A549 (cell line): ENCODE results near the gene ATP8A1. TPM values are rescaled to one million over a fixed set of nuclear protein-coding genes. Genes with fewer than 3 reads are reported as not detected.

Experiments used
- ATAC-seq, 2 experiments: fragments of 200-7000 bp in 1 of 2; fragments of >200 bp in 1 of 2; cut with Nextera tagmentation in 1 of 2; cut with Tn5 transposase in 1 of 2; 3 replicates each; pipeline versions ENCODE4 v1.8.0 to v1.9.1; 2018 to 2020; ENCODE audit warnings: mild to moderate bottlenecking in 1 of 2, moderate library complexity in 1 of 2
- CTCF ChIA-PET: fragments of 300-600 bp; sonication (Branson Sonifier 250); formaldehyde crosslinking; extraction: SDS; loops from one replicate; lab custom pipeline; 2021; ENCODE audit warnings: antibody characterized with exemption, inconsistent platforms; lab: Yijun Ruan, JAX
- POLR2A ChIA-PET: fragments of 350-600 bp; formaldehyde crosslinking; extraction: SDS; loops from one replicate; lab custom pipeline; 2021; ENCODE audit warnings: antibody characterized with exemption, inconsistent platforms; lab: Yijun Ruan, JAX
- DNase-seq, 2 experiments: peaks; one replicate each; pipeline versions ENCODE4 v3.0.0 to v3.0.0-alpha.2; 2011 to 2016; ENCODE audit warnings: low read depth in 1 of 2, low spot score in 1 of 2
- FAIRE-seq: peaks from 2 replicates; lab custom pipeline; 2011; peaks lifted over from hg19 to GRCh38; lab: Jason Lieb, UNC
- H3K27ac ChIP-seq, 2 experiments: fragments of >200 bp; sonication (Bioruptor Twin); formaldehyde crosslinking; 3 replicates each; pipeline ENCODE4 v1.5.1; 2016 to 2017
- H3K4me1 ChIP-seq: fragments of >200 bp; sonication (Bioruptor Twin); formaldehyde crosslinking; 3 replicates; pipeline ENCODE4 v1.6.1; 2016
- H3K4me2 ChIP-seq: fragments of >200 bp; sonication (Bioruptor Twin); formaldehyde crosslinking; 3 replicates; pipeline ENCODE4 v1.6.1; 2016
- H3K4me3 ChIP-seq: fragments of >200 bp; sonication (Bioruptor Twin); formaldehyde crosslinking; 3 replicates; pipeline ENCODE4 v1.5.1; 2016
- H3K9me3 ChIP-seq: fragments of >200 bp; sonication (Bioruptor Twin); formaldehyde crosslinking; 3 replicates; pipeline ENCODE4 v1.6.1; 2016
- BCL3 ChIP-seq: fragments of >200 bp; sonication (Bioruptor Twin); formaldehyde crosslinking; IDR thresholded peaks from 3 replicates; pipeline ENCODE4 v1.6.1; 2016
- CBX2 ChIP-seq: fragments of 200-600 bp; sonication (generic); IDR thresholded peaks from 2 replicates; pipeline ENCODE4 v1.6.1; 2016; ENCODE audit warnings: low read depth, mild to moderate bottlenecking, borderline replicate concordance
- CBX8 ChIP-seq: fragments of 200-600 bp; sonication (generic); IDR thresholded peaks from 2 replicates; pipeline ENCODE4 v1.6.1; 2016
- E2F6 ChIP-seq: IDR thresholded peaks from 2 replicates; pipeline ENCODE4 v1.6.1; 2012; ENCODE audit warnings: low read depth, borderline replicate concordance
- ELK1 ChIP-seq: fragments of 150-350 bp; IDR thresholded peaks from 2 replicates; pipeline ENCODE4 v1.6.1; 2014; ENCODE audit warnings: low read depth, mild to moderate bottlenecking, low read length
- EP300 ChIP-seq, 2 experiments: fragments of >200 bp; sonication (Bioruptor Twin); formaldehyde crosslinking; IDR thresholded peaks; 2 replicates in 1 of 2; 3 replicates in 1 of 2; pipeline ENCODE4 v1.6.1; 2016 to 2017
- ESRRA ChIP-seq: fragments of 150-350 bp; IDR thresholded peaks from 2 replicates; pipeline ENCODE4 v1.6.1; 2014; ENCODE audit warnings: mild to moderate bottlenecking, low read length, borderline replicate concordance
- GATA3 ChIP-seq: IDR thresholded peaks from 2 replicates; pipeline ENCODE4 v1.6.1; 2012; ENCODE audit warnings: borderline replicate concordance
- HES2 ChIP-seq: fragments of >200 bp; sonication (Bioruptor Twin); formaldehyde crosslinking; IDR thresholded peaks from 2 replicates; pipeline ENCODE4 v1.6.1; 2016
- HEYL ChIP-seq: fragments of 250-450 bp; sonication (Bioruptor Pico); IDR thresholded peaks from 2 replicates; pipeline ENCODE4 v1.8.0; 2021; ENCODE audit warnings: mild to moderate bottlenecking, moderate library complexity
- HOXA7 ChIP-seq: fragments of 250-450 bp; sonication (Bioruptor Pico); IDR thresholded peaks from 2 replicates; pipeline ENCODE4 v1.5.0; 2020; ENCODE audit warnings: mild to moderate bottlenecking, moderate library complexity
- KDM1A ChIP-seq: fragments of 200-600 bp; sonication (generic); IDR thresholded peaks from 2 replicates; pipeline ENCODE4 v1.6.1; 2016; ENCODE audit warnings: low read depth, mild to moderate bottlenecking
- KDM5A ChIP-seq: fragments of 200-600 bp; sonication (generic); IDR thresholded peaks from 2 replicates; pipeline ENCODE4 v1.6.1; 2016; ENCODE audit warnings: antibody characterized with exemption, mild to moderate bottlenecking
- MAFK ChIP-seq: fragments of 450-650 bp; IDR thresholded peaks from 2 replicates; pipeline ENCODE4 v1.6.1; 2014; ENCODE audit not compliant: partially characterized antibody
- MAX ChIP-seq: IDR thresholded peaks from 2 replicates; pipeline ENCODE4 v1.6.1; 2012
- MYC ChIP-seq: IDR thresholded peaks from 2 replicates; pipeline ENCODE4 v1.6.1; 2012; ENCODE audit warnings: mild to moderate bottlenecking, inconsistent platforms, low read length, improper control_type of control experiment, borderline replicate concordance
- NFE2L2 ChIP-seq: fragments of 150-350 bp; conservative IDR thresholded peaks from 2 replicates; pipeline ENCODE4 v1.6.1; 2014; ENCODE audit warnings: low read length
- NR3C1 ChIP-seq: fragments of >200 bp; sonication (Bioruptor Twin); formaldehyde crosslinking; IDR thresholded peaks from 3 replicates; pipeline ENCODE4 v1.6.1; 2017
- PHF8 ChIP-seq: fragments of 200-600 bp; sonication (generic); IDR thresholded peaks from 2 replicates; pipeline ENCODE4 v1.6.1; 2016; ENCODE audit warnings: low read depth, mild to moderate bottlenecking, antibody characterized with exemption, moderate library complexity, borderline replicate concordance
- POLR2A ChIP-seq: IDR thresholded peaks from 2 replicates; pipeline ENCODE4 v1.6.1; 2012; ENCODE audit warnings: mild to moderate bottlenecking, low read length
- RARB ChIP-seq: fragments of 250-450 bp; sonication (Bioruptor Pico); IDR thresholded peaks from 2 replicates; pipeline ENCODE4 v1.8.0; 2021; ENCODE audit warnings: mild to moderate bottlenecking, moderate library complexity
- RCOR1 ChIP-seq: fragments of 150-350 bp; IDR thresholded peaks from 2 replicates; pipeline ENCODE4 v1.6.1; 2014; ENCODE audit warnings: antibody characterized with exemption, low read length, low read depth
- SMC3 ChIP-seq: fragments of >200 bp; sonication (Bioruptor Twin); formaldehyde crosslinking; IDR thresholded peaks from 3 replicates; pipeline ENCODE4 v1.6.1; 2018; ENCODE audit warnings: inconsistent platforms
- SREBF2 ChIP-seq: fragments of 450-650 bp; IDR thresholded peaks from 2 replicates; pipeline ENCODE4 v1.6.1; 2014; ENCODE audit warnings: mild to moderate bottlenecking, moderate library complexity
- TFCP2L1 ChIP-seq: fragments of 250-450 bp; sonication (Bioruptor Pico); IDR thresholded peaks from 2 replicates; pipeline ENCODE4 v1.5.0; 2021; ENCODE audit warnings: mild to moderate bottlenecking
- ZC3H11A ChIP-seq: fragments of 450-650 bp; IDR thresholded peaks from 2 replicates; pipeline ENCODE4 v1.6.1; 2014; ENCODE audit warnings: antibody characterized with exemption, mild to moderate bottlenecking
- ZFP36 ChIP-seq: fragments of 450-650 bp; IDR thresholded peaks from 2 replicates; pipeline ENCODE4 v1.6.1; 2014; ENCODE audit warnings: borderline replicate concordance; ENCODE audit not compliant: partially characterized antibody
- ZNF302 ChIP-seq: fragments of 250-450 bp; sonication (Bioruptor Pico); IDR thresholded peaks from 2 replicates; pipeline ENCODE4 v1.9.0; 2021; ENCODE audit warnings: inconsistent platforms, mild to moderate bottlenecking, moderate library complexity
- ZSCAN20 ChIP-seq: fragments of 250-450 bp; sonication (Bioruptor Pico); IDR thresholded peaks from 2 replicates; pipeline ENCODE4 v1.8.0; 2022; ENCODE audit warnings: mild to moderate bottlenecking, moderate library complexity
- WGBS: methylation state at CpG from one replicate; pipeline ENCODE4 v1.1.6; 2017; ENCODE audit errors: missing lambda C conversion rate; 5-methylcytosine and 5-hydroxymethylcytosine counted together
- polyA plus RNA-seq, 4 experiments: library from polyadenylated mRNA; depleted of rRNA in 3 of 4; stranded (reverse); fragments of >200 nt; fragmentation: RNase III in 1 of 4; extraction: RNeasy Plus Mini Kit Qiagen cat#74134 plus additional on column Dnase treatment in 1 of 4; gene quantifications; 2 replicates in 3 of 4; 3 replicates in 1 of 4; pipeline ENCODE4 v1.2.3, GENCODE V29; 2011 to 2017

The ATP8A1 gene
- polyA plus RNA-seq, 2 of the 4 experiments (the other 2 are of a cell fraction): 0.06 to 0.25 TPM

- no peak for TF ChIP-seq HEYL (CRISPR knock-in tag)
- TF ChIP-seq ZFP36: no peak
- no peak for TF ChIP-seq ELK1
- TF ChIP-seq ZC3H11A: no peak
- TF ChIP-seq MYC: no peak
- no peak for TF ChIP-seq NR3C1
- no peak for TF ChIP-seq CBX8
- TF ChIP-seq SMC3: no peak
- TF ChIP-seq TFCP2L1 (CRISPR knock-in tag): no peak
- TF ChIP-seq NFE2L2: no peak
- TF ChIP-seq SREBF2: no peak
- TF ChIP-seq E2F6: no peak
- no peak for TF ChIP-seq CBX2
- TF ChIP-seq HES2: no peak
- TF ChIP-seq GATA3: no peak
- TF ChIP-seq EP300 (IDR thresholded peaks at IDR 0.05): no peak
- TF ChIP-seq POLR2A: no peak
- TF ChIP-seq HOXA7 (CRISPR knock-in tag): no peak
- no peak for TF ChIP-seq MAFK
- FAIRE-seq (no peak), DNase-seq (no peak), ATAC-seq (no peak)
- H3K4me1 ChIP-seq: no peaks in the 10 kb centered on the region
- H3K9me3 ChIP-seq: no peaks in the 10 kb centered on the region
- no peak overlapping the region for H3K4me2 ChIP-seq
- WGBS: 43% methylated on average over 4 of the region's 4 CpGs
- ChIA-PET CTCF (interaction anchor here (0.7 kb wide), 1 partner anchor 108 kb away, joined by 4 read pairs; no protein-coding TSS in a partner anchor), POLR2A (no interaction called here)
- H3K27ac ChIP-seq: no peak overlapping the region
- no peak overlapping the region for H3K4me3 ChIP-seq
These were observed 196.9 kb downstream of the ATP8A1 start for GRCh38 chr4:42460043-42460442.

- ATAC-seq: no peak
- 22% methylated on average over 3 of the region's 3 CpGs for WGBS
These were observed 198.2 kb downstream of the ATP8A1 start for GRCh38 chr4:42458657-42459056.

More at GRCh38 chr4:42458657-42459056, 198.2 kb downstream of the ATP8A1 start:
- Histone ChIP-seq H3K4me1 (no peaks in the 10 kb centered on the region), H3K27ac (no peak overlapping the region), H3K9me3 (no peaks in the 10 kb centered on the region), H3K4me3 (no peak overlapping the region), H3K4me2 (no peak overlapping the region)
- DNase-seq (no peak), FAIRE-seq (no peak)
- ChIA-PET CTCF (no interaction called here), POLR2A (interaction anchor here (0.7 kb wide), 1 partner anchor 535 kb away, joined by 3 read pairs; no protein-coding TSS in a partner anchor)
- TF ChIP-seq TFCP2L1 (CRISPR knock-in tag) (no peak), SREBF2 (no peak), ZNF302 (CRISPR knock-in tag) (no peak), RARB (CRISPR knock-in tag) (no peak), KDM5A (no peak), BCL3 (no peak), KDM1A (no peak), EP300 (IDR thresholded peaks at IDR 0.05) (no peak), HEYL (CRISPR knock-in tag) (no peak), ESRRA (no peak), MAX (no peak), RCOR1 (no peak), PHF8 (no peak), SMC3 (no peak), ZSCAN20 (CRISPR knock-in tag) (no peak), E2F6 (no peak)
